ENCODE data around the gene ADCY3.
"Not testable (repeated sequence)": the region's sequence is repeated elsewhere in the genome, so short reads cannot be mapped to it uniquely, and the experiment has no call there.

Gene ADCY3

DNA sequence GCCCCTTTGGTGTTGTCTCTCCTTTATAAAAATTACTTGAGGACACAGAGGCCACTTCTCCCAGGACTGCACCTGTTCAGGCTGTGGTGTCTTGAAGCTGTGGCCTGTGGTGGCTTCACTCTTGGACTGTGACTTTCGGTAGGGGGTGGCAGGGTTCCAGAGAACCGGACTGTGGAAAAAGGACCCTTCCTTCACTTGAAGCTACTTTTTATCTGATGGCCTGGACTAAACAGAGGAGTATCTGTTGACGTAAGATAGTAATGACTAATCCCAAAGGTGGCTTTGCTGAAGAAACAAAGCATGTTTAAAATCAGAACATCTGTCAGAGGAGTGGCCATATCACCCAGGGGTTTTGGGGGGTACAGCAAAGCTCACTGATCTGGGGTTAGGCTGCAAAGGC, 66.0 kb downstream of the ADCY3 start:
- DNase-seq (ENCODE audit: extremely low read depth in 1 of 2, low read depth in 1 of 2) = no peak

DNA sequence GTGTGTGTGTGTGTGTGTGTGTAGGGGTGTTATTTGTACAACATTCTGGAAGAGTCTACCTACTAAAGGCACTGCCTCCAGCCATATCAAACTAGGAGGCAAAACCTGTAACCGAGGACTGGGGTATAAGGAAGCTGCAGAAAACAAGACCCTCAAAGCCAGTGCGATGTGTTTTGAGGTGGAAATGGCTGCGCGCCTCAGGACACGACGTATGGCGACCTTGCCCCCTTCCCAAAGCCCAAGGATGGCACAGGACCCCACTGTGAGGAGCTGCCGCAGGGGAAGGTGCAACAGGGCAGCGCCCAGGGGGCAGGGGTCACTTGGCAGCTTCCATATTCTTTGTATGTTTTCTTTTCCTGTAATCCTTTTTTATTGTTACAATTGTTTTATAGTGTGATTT, 67.0 kb downstream of the ADCY3 start:
- DNase-seq (ENCODE audit: extremely low read depth in 1 of 2, low read depth in 1 of 2) = no peak

DNA sequence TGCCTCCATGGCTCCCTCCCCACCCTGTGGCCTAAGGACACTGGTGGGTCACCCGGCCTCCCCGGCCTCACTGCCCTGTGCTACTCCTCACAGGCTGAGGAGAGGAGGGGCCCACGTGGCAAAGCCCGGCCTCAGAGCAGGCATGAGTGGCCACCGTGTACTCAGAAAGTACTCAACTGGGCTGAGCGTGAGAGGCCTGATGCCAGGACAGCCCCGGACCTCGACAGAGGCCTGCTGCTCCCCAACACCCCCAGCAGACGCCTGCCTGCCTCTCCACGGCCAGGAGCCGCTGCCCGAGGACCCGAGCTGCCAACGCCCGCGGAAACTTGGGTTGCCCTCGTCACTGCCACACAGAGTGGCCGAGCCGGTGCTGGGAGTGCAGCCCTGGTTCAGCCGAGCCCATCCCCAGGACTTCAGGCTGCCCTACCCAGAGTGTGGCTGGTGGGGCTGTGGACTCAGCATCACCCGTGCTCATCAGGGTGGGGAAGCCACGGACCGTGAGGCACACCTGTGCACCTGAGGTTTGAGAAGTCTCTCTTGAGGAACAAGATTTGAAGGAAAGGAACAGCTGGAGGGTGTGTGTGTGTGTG, 67.5 kb downstream of the ADCY3 start:
- DNase-seq (ENCODE audit: extremely low read depth in 1 of 2, low read depth in 1 of 2) = no peak

DNA sequence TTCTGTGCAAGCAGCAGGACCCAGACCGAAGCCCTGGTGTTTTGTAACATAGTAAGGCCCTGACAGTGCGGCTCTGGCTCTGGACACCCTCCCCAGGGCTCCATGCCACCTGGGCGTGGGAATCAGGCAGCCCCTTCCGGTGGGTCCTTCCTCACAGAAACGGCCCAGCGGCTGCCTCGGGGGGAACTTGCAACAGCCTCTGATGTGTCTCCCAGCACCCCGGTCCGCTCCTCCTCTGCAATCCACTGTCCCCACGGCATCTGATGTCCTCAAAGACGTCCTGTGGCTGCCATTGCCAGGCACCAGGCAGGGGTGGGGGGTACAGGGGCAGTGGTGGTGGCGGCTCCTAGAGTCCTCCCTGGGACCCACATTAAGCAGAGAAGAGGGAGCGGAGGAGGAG, 68.0 kb downstream of the ADCY3 start:
- no peak for DNase-seq (ENCODE audit: extremely low read depth in 1 of 2, low read depth in 1 of 2)

DNA sequence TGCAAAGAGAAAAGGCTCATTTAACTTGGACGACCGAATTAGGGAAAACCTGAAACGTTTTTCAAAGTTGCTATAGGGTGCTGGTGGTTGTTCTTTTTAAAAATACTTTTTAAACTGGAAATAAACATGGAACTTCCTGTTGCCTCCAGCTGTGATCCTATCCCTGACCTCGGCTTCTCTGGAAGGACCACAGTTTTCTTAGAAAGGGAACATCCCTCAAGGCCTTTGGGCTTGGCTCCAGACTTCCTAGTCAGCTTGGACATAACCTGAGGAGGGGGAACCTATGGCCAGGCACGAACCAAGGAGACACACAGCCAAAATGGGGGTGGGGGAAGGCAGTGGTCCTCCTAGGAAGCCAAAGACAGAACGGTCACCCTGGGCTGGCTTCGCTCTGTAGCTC, 69.1 kb downstream of the ADCY3 start:
- DNase-seq (ENCODE audit: extremely low read depth in 1 of 2, low read depth in 1 of 2) = no peak

DNA sequence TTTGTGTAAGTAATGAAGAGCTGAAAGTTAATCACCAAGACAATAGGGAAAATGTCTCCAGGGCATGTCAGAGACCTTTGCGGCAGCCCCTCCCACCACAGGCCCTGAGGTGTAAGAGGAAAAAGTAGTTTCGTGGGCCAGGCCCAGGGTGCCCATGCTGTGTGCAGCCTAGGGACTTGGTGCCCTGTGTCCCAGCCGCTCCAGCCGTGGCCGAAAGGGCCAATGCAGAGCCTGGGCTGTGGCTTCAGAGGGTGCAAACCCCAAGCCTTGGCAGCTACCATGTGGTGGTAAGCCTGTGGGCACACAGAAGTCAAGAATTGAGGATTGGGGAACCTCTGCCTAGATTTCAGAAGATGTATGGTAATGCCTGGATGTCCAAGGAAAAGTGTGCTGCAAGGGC, 74.3 kb downstream of the ADCY3 start:
- no peak for DNase-seq (ENCODE audit: extremely low read depth in 1 of 2, low read depth in 1 of 2)

DNA sequence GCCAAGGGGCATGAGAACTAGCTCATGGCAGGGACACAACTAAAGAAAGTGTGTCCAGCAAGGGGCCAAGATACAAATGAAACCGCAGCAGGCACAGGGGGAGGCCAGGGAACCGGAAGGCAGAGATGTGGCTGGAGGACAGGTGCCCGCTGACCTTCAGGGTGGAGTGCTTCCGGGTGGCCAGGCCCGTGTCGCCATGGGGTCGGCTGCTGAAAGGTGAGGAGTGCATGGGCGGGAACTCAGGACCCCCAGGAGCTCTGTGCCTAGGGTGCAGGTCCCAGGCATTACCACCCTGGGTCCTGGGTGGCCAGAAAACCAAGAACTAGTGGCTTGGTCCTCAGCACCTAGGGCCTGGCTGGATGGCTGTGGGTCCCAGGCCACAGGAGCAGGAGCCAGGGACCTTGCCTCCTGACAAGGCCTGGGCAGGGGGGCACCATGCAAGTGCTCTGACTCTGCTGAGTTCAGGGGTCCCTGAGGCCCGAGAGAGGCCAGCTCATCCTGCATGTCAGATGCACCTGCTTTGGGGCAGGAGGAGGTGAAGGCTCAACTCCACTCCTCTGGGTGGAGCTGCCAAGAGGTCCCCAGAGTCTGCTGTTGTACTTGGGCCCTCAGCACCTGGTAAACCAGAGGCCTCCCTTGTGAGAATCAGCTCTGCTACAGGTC, 75.9 kb downstream of the ADCY3 start:
- no peak for DNase-seq (ENCODE audit: extremely low read depth in 1 of 2, low read depth in 1 of 2)

DNA sequence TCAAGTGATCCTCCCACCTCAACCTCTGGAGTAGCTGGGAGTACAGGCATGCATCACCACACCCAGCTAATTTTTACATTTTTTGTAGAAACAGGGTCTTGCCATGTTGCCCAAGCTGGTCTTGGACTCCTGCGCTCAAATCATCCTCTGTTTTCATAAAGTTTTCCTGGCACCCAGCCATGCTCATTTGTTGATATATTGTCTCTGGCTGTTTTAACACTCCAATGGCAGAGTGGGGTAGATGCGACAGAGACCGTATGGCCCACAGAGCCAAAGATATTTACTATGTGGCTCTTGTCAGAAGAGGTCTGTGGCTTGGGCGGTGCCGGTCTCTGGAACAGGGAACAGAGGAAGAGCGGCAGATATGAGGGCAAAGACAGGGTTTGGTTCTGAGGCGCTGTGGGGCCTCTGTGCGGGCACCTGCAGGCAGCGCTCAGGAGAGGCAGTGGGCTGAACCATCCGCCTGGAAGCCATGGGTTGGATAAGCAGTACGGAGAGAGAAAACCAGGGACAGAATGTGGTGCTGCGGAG, 76.6 kb downstream of the ADCY3 start:
- no peak for DNase-seq (ENCODE audit: extremely low read depth in 1 of 2, low read depth in 1 of 2)

DNA sequence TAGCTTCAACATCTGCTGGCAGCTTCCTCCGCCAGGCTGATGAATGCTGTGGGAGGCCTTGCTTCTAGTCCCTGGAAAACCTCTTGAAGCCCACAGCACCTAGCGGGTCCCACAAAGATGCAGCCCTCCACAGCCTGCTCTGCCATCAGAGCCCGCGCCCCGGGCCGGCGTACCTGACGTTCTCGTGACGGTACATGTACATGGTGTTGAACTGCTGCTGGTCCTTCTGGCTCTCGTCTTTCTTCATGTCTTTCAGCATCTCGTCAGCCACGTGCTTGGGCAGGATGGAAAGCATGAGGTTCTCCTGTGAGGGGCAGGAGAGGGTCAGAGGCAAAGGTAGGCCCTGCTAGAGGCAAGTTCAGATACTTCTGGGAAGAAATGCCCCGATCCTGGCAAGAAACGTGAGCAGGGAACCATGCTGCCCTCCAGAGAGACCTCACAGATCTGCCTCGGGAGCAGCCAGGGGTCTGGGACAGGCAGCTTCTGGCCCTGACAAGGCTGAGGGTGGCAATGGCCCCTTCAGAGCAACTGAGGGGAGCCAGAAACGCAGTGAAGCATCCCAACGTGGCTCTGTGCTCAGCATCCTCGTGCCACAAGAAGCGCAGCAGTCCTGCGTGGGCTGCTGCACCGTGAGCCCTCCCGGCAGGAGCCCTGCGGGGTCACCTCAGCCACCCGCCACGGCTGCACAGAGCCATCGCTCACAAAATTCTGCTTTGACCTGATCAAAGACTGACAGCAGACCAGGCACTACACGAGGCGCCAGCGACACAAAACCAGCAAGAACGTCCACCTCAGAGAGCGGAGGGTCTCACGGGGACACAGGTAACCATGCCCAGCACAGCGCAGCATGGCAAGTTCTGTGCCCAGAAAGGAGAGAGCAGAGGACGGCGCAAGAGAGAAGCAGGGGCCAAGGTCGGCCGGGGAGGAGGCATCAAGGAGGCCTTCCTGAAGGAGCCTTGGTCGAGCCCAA, 77.7 kb downstream of the ADCY3 start:
- DNase-seq (ENCODE audit: extremely low read depth in 1 of 2, low read depth in 1 of 2) = no peak

DNA sequence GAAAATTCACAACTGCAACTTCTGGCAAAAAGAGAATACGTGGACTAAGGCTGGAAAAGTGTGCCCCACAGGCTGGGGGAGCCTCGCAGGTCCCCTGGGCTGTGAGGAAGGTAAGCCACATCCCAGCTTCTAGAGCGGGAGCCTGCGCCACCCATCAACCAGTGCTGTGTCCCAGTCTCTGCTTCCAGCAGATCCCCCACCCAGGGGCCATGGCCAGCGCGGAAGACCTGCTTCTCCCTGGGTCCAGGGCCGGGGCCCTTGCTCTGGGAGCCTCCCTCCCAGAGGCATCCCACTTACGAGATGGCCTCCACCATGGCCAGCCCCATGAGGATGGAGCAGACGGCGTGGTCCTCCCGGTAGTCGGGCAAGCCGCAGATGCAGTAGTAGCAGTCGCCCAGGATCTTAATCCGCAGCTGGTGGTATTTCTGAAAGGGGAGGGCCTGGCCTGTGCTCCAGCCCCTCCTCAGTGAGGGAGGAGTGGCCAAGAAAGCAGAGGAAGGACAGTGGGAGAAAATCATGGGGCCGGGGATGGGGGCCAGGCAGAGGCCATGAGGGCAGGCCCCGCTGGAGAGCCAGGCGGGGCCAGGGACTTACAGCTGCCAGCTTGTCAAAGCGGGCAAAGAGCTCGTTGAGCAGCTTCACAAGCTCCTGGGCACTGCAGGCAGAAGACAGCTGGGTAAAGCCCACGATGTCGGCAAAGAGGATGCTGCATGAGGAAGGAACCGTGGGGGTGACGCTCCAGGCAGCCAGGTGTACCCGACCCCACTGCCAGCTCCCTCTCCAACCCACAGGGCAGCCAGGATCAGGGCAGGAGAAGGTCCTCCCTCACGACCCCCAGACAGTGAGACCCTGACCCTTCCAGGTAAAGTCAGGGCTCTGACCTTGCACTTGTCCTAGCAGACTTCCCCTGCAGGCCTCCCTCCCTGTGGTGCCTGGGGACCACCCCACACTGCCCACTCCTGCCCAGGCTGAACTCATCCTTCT, 78.8 kb downstream of the ADCY3 start:
- DNase-seq (ENCODE audit: extremely low read depth in 1 of 2, low read depth in 1 of 2) = no peak

DNA sequence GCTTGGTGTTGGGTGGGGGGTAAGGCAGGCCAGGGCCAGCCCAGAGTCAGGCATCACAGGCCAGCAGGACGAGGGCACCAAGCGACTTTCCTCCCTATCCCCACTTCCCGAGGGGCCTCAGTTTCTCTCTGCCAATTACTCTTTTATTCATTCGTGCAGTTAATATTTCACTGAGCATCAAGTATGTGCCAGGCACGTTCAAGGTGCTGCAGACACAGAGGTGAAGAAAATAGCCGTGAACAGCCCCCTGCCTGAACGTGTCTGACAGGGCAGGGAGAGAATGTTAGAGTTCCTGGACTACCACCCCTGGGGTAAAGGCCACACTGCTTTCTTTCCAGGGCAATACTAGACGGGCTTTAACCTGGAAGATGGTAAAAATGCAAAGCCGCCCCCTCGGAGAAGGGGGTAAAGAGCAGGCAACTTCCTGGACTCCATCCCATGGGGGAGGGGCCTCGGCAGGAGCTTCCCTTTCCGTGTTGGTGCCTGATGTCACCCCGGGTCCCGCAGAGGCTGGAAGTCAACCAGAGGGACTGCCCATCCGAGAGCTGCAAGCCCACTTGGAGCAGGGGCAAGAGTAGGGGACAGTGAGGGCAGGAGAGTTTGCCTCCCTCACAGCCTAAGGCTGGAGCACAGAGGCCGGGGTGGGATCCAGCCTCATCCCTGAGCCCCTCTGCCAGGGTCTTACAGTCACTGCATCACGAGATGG, 79.7 kb downstream of the ADCY3 start:
- no peak for DNase-seq (ENCODE audit: extremely low read depth in 1 of 2, low read depth in 1 of 2)

DNA sequence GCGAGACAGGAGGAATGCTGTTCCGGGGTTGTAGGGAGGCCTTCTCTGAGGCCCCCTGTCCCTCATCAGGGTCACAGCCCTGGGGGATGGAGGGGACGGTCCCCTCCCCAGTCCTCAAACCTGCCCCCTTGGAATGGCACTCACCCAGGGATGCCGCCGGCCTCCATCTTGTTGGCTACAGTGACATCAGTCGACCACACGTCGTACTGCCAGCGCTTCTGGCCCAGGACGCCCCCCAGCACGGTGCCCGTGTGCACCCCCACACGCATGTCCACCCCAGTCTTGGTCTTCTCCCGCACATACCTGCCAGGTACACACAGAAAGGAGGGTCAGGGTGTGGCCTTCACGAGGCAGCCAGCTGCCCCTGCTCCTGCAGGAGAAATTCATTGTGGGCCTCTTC, 80.3 kb downstream of the ADCY3 start:
- DNase-seq (ENCODE audit: extremely low read depth in 1 of 2, low read depth in 1 of 2) = no peak

DNA sequence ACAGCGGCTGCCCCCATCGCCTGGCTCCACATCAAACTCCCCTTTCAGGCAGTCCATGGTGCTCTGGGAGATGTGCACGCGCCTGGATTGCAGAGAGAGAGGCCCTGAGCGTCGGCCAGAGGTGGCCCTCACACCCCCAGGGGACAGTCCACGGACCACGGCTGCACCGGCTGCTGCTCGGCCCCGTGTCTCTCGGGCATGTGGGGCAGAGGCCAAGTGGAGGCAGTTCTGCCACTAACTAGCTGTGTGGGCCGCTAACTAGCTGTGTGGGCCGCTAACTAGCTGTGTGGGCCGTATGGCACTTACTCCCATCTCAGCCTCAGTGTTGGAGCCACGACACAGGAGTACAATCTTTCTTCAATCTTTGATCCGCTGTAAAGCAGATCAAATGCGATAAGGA, 81.5 kb downstream of the ADCY3 start:
- DNase-seq (ENCODE audit: extremely low read depth in 1 of 2, low read depth in 1 of 2) = no peak

DNA sequence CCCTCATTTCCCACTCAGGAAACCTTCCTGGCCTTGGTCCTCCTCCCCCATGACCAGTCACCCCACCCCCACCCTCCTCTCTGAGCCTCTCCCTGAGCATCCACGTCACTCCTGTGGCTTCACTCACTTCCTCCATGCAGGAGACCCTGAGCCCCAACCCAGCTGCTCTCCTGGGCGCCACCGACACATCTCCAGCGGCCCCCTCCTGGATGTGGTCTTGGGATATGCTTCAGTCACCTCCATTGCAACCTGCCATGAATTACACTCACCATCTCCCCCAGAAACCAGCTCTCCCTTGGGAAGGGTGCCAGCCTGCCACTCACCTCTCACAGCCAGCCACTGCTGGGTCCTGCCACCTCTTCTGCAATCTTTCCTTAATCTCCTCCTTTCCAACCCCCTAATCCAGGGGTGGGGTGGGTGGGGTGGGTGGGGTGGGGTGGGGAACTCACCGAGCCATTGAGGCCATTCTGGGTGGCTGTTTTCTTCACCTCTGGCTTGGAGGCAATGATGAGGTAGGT, 82.0 kb downstream of the ADCY3 start:
- DNase-seq (ENCODE audit: extremely low read depth in 1 of 2, low read depth in 1 of 2) = no peak

DNA sequence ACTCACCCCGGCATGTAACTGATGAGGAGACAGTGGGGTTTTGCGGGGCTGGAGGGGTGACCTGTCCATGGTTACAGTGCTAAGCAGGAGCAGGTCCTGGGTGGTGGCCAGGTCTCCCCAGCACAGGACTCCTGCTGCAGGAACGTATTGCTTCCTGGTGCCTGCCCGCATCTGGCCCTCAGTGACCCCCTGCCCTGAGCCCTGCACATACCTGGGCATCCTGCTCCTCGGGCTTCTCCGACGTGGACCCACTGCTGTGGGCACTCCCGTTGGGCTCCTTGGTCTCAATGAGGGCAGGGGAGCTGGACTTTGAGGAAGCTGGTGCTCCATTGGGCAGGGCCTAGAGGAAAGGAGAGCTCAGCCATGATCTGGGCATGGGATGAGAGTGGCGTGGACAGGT, 83.3 kb downstream of the ADCY3 start:
- no peak for DNase-seq (ENCODE audit: extremely low read depth in 1 of 2, low read depth in 1 of 2)

DNA sequence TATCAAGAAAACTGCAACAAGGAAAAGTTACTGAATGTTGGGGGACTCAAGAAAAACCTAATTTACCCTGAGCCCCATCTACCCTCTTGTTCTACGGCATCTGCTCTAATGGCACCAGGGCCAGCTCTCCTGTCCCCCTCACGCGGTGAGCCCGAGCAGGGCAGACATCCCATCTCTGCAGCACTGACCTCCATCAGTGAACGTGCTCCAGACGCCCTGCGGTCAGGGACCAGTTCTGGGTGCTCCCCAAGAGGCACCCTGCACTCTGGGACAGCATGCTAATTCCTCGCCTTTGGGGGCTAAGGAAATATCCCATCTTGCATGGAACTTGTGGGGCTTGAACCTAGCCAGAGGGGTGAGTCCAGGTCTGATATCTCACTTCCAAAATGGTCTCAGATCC, 83.8 kb downstream of the ADCY3 start:
- DNase-seq (ENCODE audit: extremely low read depth in 1 of 2, low read depth in 1 of 2) = no peak

DNA sequence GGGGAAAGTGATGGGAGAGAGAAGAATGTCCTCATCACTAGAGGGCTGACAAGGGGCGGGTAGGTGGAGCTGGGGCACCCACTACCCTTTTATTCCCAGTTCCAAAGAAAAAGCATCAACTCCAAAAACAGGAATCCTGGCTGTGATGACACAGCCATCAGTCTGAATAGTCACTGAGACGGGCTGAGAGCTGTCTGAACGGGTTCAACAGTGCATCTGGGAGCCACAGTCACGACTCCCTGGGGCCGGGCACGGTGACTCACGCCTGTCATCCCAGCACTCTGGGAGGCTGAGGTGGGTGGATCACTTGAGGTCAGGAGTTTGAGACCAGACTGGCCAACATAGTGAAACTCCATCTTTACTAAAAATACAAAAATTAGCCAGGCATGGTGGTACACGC, 84.6 kb downstream of the ADCY3 start:
- DNase-seq (ENCODE audit: extremely low read depth in 1 of 2, low read depth in 1 of 2) = not testable (repeated sequence)

DNA sequence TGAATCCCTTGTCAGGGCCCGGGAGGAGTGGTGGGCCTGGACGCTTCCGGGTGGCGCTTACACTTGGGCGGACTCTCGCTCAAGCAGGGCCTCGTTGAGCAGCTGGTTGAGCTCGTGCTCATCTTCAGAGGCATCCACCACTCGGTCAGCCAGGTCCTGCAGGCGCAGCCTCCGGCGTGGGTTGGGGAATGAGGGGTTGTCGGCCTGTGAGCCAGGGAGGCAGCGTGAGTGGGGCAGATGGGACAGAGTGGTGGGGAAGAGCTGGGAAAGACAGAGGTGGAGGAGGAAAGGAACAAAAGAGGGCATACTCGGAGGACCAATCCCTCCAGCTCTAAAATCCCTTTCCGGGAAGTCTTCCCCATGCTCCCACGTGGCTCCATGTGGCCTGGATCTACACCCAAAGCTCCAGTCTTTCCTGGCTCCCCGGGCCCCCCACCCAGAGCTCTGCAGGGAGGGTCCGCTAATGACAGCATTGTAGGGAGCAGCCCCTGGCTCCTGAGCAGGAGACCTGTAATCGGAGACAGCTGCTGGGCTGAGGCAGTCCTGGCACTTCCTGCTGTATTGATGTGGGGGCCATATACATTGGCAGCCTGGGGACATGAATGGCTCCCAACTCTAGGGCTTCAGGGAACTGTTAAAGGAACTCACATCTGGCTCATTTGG, 85.2 kb downstream of the ADCY3 start:
- no peak for DNase-seq (ENCODE audit: extremely low read depth in 1 of 2, low read depth in 1 of 2)
